Prostate gland (tissue), 2 donors: ENCODE results near the gene SLC39A1. TPM values are rescaled to one million over a fixed set of nuclear protein-coding genes. Genes with fewer than 3 reads are reported as not detected.
"Not testable (repeated sequence)": the region's sequence is repeated elsewhere in the genome, so short reads cannot be mapped to it uniquely, and the experiment has no call there.

ENCODE experiments used
- DNase-seq: peaks from one replicate; pipeline ENCODE4 v3.0.0-alpha.2; 2019; ENCODE audit warnings: low spot score
- H3K27ac ChIP-seq, 2 donors: fragments of 200-600 bp; sonication (generic); 2 replicates each; pipeline ENCODE4 v1.5.1; 2017 to 2019
- H3K27me3 ChIP-seq: fragments of 200-600 bp; sonication (generic); replicated peaks from 2 replicates; pipeline ENCODE4 v1.5.1; 2019; ENCODE audit not compliant: insufficient read depth
- H3K36me3 ChIP-seq, 2 donors: fragments of 200-600 bp; sonication (generic); 1 replicate in 1 of 2; 2 replicates in 1 of 2; pipeline versions ENCODE4 v1.5.1 to v1.8.1; 2017 to 2019
- H3K4me1 ChIP-seq: fragments of 200-600 bp; sonication (generic); replicated peaks from 2 replicates; pipeline ENCODE4 v1.5.1; 2019
- H3K4me3 ChIP-seq, 2 donors: fragments of 200-600 bp; sonication (generic); 2 replicates each; pipeline ENCODE4 v1.5.1; 2017 to 2019
- H3K9me3 ChIP-seq: fragments of 200-600 bp; sonication (generic); 2 replicates; pipeline ENCODE4 v1.5.1; 2017
- POLR2A ChIP-seq: fragments of 450-650 bp; IDR thresholded peaks from one replicate; pipeline ENCODE4 v1.6.1; 2016; ENCODE audit warnings: antibody characterized with exemption, mild to moderate bottlenecking
- POLR2AphosphoS5 ChIP-seq: sonication (generic); formaldehyde crosslinking; IDR thresholded peaks from one replicate; pipeline ENCODE4 v1.6.1; 2017; ENCODE audit warnings: antibody characterized with exemption
- whole genome bisulfite sequencing: methylation state at CpG from one replicate; pipeline ENCODE4 v1.1.5; 2018; 5-methylcytosine and 5-hydroxymethylcytosine counted together
- intact Hi-C: fragments of 100-400 bp; cut with DNase I; formaldehyde crosslinking; loops from one replicate; pipeline ENCODE4 v1.14.2; 2022
- total RNA-seq, 2 donors: library from RNA; depleted of rRNA; stranded (reverse); fragments of >200 nt; gene quantifications; one replicate each; pipeline ENCODE4 v1.1.0, GENCODE V29; 2016
- TF ChIP-seq, protein P1 (sequence below), 4 experiments: fragments of 200-600 bp in 2 of 4; fragments of 450-650 bp in 2 of 4; sonication (generic) in 2 of 4; IDR thresholded peaks; 1 replicate in 3 of 4; 2 replicates in 1 of 4; pipeline ENCODE4 v1.5.1; 2016 to 2019; ENCODE audit warnings: antibody characterized with exemption in 4 of 4, mild to moderate bottlenecking in 2 of 4, moderate library complexity in 2 of 4

The SLC39A1 gene, protein sequence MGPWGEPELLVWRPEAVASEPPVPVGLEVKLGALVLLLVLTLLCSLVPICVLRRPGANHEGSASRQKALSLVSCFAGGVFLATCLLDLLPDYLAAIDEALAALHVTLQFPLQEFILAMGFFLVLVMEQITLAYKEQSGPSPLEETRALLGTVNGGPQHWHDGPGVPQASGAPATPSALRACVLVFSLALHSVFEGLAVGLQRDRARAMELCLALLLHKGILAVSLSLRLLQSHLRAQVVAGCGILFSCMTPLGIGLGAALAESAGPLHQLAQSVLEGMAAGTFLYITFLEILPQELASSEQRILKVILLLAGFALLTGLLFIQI
- 100 to 1,000 TPM in 1 of 2 donors, 10 to 100 TPM in 1; 88.6 to 122 TPM for total RNA-seq

DNA sequence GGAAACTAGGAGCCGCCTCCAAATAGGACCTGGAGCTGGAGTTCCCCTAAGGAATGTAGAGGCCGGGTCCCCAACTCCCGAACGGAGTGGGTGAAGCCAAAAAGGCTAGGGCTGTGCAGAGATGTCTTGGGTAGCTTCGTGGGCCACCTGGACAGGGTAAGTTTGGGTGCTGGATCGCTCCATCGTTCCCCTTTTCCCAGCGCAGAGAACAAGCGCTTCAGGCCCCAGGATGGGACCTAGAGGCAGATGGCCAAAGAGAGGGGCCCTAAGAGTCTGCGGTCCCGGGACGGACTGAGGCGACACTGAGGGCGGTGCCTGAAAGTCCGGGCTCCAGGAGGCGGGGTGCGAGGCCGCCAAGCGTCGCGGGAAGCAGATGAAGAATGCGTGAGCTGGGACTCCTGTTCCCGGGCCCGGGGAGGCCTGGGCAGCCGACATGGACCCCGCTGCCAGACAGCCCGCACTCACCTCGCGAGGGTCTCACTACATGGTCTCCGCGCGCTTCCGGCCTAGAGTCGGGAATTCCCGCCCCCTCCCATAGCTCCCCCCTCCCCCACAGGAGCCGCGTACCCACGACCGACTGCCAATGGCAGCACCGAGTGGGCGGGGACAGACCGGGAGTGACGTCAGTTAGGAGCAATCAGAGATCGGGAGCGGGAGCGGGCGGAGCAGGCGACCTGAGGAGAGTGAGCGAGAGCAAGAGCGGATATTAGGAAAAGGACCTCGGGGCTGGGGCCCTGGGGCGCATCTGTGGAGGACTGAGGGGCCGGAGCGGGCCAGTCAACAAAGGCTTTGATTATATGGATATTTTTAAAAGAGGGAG lies at the start of gene SLC39A1:
SLC39A1 (minus strand) TSS at position 508 of the 820 bp plus-strand sequence. CDS start 822 bp downstream, outside the sequence.
- peaks cover 4% of the 10 kb centered on the region for H3K4me1 ChIP-seq
- WGBS: under 1% methylated on average over 48 of the region's 54 CpGs

DNA sequence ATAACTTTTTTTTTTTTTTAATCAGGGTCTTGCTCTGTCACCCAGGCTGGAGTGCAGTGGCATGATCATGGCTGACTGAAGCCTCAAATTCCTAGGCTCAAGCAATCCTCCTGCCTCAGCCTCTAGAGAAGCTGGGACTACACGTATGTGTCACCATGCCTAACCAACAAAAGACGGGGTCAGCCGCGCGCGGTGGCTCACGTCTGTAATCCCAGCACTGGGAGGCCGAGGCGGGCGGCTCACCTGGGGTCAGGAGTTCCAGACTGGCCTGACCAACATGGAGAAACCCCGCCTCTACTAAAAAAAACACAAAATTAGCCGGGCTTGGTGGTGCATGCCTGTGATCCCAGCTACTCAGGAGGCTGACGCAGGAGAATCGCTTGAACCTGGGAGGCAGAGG lies 49.2 kb upstream of the SLC39A1 start:
- H3K27me3 ChIP-seq, H3K36me3 ChIP-seq, H3K9me3 ChIP-seq, H3K4me3 ChIP-seq, H3K27ac ChIP-seq, DNase-seq, H3K4me1 ChIP-seq, intact Hi-C loops: not testable (repeated sequence)
- WGBS: 98% methylated on average over 14 of the region's 14 CpGs

More for the DNA sequence above, at the start of gene SLC39A1:
- H3K4me3 ChIP-seq: peak within 1 kb of the TSS; percentile 61 to 78
- H3K36me3 ChIP-seq: no peaks in the 10 kb centered on the region
- H3K27ac ChIP-seq: peak within 1 kb of the TSS; percentile 95 to 97
- peak; percentile 99 for DNase-seq
- no peaks in the 10 kb centered on the region for H3K27me3 ChIP-seq
- TF ChIP-seq, protein P1, sequence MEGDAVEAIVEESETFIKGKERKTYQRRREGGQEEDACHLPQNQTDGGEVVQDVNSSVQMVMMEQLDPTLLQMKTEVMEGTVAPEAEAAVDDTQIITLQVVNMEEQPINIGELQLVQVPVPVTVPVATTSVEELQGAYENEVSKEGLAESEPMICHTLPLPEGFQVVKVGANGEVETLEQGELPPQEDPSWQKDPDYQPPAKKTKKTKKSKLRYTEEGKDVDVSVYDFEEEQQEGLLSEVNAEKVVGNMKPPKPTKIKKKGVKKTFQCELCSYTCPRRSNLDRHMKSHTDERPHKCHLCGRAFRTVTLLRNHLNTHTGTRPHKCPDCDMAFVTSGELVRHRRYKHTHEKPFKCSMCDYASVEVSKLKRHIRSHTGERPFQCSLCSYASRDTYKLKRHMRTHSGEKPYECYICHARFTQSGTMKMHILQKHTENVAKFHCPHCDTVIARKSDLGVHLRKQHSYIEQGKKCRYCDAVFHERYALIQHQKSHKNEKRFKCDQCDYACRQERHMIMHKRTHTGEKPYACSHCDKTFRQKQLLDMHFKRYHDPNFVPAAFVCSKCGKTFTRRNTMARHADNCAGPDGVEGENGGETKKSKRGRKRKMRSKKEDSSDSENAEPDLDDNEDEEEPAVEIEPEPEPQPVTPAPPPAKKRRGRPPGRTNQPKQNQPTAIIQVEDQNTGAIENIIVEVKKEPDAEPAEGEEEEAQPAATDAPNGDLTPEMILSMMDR (IDR thresholded peaks at IDR 0.05): no peak
- peak; percentile 95 for TF ChIP-seq POLR2AphosphoS5
- TF ChIP-seq POLR2A: peak; percentile 83
- intact Hi-C loops: no loop called here
- H3K9me3 ChIP-seq: no peaks in the 10 kb centered on the region

DNA sequence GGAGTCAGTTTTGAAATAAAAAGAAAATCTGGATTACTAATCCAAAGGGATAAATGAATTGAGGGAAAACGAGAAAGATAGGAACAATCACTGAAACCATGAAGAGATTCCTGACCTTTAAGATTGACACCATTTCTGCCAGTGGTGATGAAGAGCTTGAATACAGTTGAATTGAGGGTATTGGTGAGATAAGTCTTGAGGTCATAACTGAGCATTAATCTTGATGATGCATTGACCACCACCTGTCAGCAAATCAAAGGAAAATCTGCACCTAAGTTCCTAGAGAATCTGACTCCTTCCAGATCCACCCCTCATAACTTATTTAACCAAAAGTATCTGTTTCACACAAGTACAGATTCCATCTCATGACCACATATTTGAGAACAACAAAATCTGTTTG lies 48.8 kb upstream of the SLC39A1 start:
- no peaks in the 10 kb centered on the region for H3K27me3 ChIP-seq
- no peaks in the 10 kb centered on the region for H3K9me3 ChIP-seq
- WGBS: 94% methylated on average over 1 of the region's 1 CpG
- no peaks in the 10 kb centered on the region for H3K4me1 ChIP-seq
- no peak overlapping the region for H3K27ac ChIP-seq
- no peak for DNase-seq
- H3K36me3 ChIP-seq: no peaks in the 10 kb centered on the region
- H3K4me3 ChIP-seq: no peak overlapping the region
- TF ChIP-seq POLR2AphosphoS5 (no peak), POLR2A (no peak)
- TF ChIP-seq, protein P1 (IDR thresholded peaks at IDR 0.05): no peak
- intact Hi-C loops: no loop called here

DNA sequence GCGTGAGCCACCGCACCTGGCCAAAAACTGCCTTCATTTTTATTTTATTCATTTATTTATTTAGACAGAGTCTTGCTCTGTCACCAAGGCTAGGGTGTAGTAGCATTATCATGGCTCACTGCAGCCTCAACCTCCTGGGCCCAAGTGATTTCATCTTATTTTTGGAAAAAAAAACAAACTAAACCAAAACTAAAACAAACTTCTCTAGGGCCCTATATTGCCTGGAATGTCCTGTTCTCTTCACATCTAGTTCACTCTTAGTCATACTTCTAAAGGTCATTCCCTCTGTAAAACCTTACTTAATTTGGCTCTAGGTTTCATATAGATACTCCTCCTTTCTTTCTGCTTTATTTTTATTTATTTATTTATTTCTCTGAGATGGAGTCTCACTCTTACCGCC lies 42.8 kb upstream of the SLC39A1 start:
- no peaks in the 10 kb centered on the region for H3K4me1 ChIP-seq
- DNase-seq: no peak
- WGBS: 89% methylated on average over 3 of the region's 3 CpGs
- no peaks in the 10 kb centered on the region for H3K27me3 ChIP-seq
- no peaks in the 10 kb centered on the region for H3K9me3 ChIP-seq
- intact Hi-C loops: no loop called here
- H3K36me3 ChIP-seq: no peaks in the 10 kb centered on the region
- TF ChIP-seq, protein P1 (IDR thresholded peaks at IDR 0.05): no peak
- TF ChIP-seq POLR2A (no peak), POLR2AphosphoS5 (no peak)
- H3K4me3 ChIP-seq: no peak overlapping the region
- no peak overlapping the region for H3K27ac ChIP-seq

DNA sequence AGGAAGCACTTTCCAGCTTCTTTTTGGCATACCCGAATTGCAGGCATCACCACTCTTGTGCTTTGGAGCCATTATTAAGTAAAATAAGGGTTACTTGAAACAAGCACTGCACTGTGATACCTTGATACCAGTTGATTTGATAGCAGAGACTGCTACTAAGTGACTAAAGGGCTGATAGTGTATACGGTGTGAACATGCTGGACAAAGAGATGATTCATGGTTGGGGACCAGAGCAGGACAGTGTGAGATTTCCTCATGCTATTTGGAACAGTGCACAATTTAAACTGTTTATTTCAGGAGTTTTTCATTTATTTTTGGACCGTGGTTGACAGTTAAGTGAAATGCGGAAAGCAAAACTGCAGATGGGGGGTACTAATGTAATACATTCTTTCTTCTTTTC lies 37.1 kb upstream of the SLC39A1 start:
- DNase-seq: no peak
- no peak overlapping the region for H3K4me3 ChIP-seq
- no peaks in the 10 kb centered on the region for H3K9me3 ChIP-seq
- H3K27me3 ChIP-seq: no peaks in the 10 kb centered on the region
- intact Hi-C loops: no loop called here
- H3K4me1 ChIP-seq: no peaks in the 10 kb centered on the region
- H3K36me3 ChIP-seq: no peaks in the 10 kb centered on the region
- 76% methylated on average over 4 of the region's 4 CpGs for WGBS
- H3K27ac ChIP-seq: no peak overlapping the region
- TF ChIP-seq, protein P1 (IDR thresholded peaks at IDR 0.05): no peak
- TF ChIP-seq POLR2AphosphoS5 (no peak), POLR2A (no peak)

DNA sequence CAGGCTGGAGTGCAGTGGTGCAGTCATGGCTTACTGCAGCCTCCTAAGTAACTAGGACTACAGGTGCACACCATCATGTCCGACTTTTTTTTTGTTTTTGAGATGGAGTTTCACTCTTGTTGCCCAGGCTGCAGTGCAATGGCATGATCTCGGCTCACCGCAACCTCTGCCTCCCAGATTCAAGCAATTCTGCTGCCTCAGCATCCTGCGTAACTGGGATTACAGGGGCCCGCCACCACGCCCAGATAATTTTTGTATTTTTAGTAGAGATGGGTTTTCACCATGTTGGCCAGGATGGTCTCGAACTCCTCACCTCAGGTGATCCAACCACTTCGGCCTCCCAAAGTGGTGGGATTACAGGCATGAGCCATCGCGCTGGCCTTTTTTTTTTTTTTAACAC lies 33.5 kb upstream of the SLC39A1 start:
- H3K27ac ChIP-seq, H3K27me3 ChIP-seq, H3K4me3 ChIP-seq, H3K36me3 ChIP-seq, H3K4me1 ChIP-seq, H3K9me3 ChIP-seq, DNase-seq: not testable (repeated sequence)
- intact Hi-C loops: loop anchor here (10.0 kb wide), 1 partner anchor 188 kb away; no protein-coding TSS in a partner anchor
- WGBS: 94% methylated on average over 10 of the region's 10 CpGs
